Measurements from ENCODE around the gene NUDT16. TPM values are rescaled to one million over a fixed set of nuclear protein-coding genes. Genes with fewer than 3 reads are reported as not detected.
"Not testable (repeated sequence)": the region's sequence is repeated elsewhere in the genome, so short reads cannot be mapped to it uniquely, and the experiment has no call there.

The NUDT16 gene
- total and polyA plus RNA-seq, 9 of the 15 experiments (the other 6 are each of a cell fraction or from before 2014, with no cell fraction given) = 1.5 to 11.4 (median 7.6) TPM

DNA sequence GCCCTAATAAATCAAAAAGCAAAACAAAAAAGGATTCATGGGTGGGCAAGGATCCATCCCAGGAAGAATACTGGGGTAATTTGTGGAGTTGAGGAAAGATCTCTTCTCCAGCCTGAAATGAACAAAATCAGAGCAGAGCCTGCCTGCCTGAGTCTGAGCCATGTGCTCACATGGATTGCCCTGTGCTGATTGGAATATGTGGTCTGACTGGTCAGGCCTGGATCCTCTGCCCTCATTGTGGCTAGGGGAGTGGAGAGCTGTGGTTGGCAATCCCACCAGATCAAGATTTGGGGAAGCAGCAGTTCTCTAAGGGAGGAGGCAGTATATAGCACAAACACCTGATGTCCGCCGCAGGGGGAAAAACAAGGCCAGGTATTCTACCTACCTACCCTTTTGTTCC, 6.8 kb upstream of the NUDT16 start (continued):
- TF ChIP-seq, protein P1, sequence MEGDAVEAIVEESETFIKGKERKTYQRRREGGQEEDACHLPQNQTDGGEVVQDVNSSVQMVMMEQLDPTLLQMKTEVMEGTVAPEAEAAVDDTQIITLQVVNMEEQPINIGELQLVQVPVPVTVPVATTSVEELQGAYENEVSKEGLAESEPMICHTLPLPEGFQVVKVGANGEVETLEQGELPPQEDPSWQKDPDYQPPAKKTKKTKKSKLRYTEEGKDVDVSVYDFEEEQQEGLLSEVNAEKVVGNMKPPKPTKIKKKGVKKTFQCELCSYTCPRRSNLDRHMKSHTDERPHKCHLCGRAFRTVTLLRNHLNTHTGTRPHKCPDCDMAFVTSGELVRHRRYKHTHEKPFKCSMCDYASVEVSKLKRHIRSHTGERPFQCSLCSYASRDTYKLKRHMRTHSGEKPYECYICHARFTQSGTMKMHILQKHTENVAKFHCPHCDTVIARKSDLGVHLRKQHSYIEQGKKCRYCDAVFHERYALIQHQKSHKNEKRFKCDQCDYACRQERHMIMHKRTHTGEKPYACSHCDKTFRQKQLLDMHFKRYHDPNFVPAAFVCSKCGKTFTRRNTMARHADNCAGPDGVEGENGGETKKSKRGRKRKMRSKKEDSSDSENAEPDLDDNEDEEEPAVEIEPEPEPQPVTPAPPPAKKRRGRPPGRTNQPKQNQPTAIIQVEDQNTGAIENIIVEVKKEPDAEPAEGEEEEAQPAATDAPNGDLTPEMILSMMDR (IDR thresholded peaks at IDR 0.05 in 2 of 3, conservative IDR thresholded peaks at IDR 0.05 in 1 of 3; ENCODE audit: insufficient read depth in 2 of 3, low read depth in 1 of 3, low read length in 3 of 3) = no peak
- TF ChIP-seq MECOM (CRISPR knock-in tag; IDR thresholded peaks at IDR 0.05) (no peak), TAF15 (IDR thresholded peaks at IDR 0.05; ENCODE audit: low read depth, low read length) (no peak), ZNF24 (IDR thresholded peaks at IDR 0.05) (no peak), GTF2A2 (tag; IDR thresholded peaks at IDR 0.05) (no peak), PML (IDR thresholded peaks at IDR 0.05; ENCODE audit: low read length) (no peak), ZNF695 (CRISPR knock-in tag; IDR thresholded peaks at IDR 0.05) (no peak), FOXA3 (CRISPR knock-in tag; conservative IDR thresholded peaks at IDR 0.05 in 1 of 2, IDR thresholded peaks at IDR 0.05 in 1 of 2) (no peak), SAFB2 (IDR thresholded peaks at IDR 0.05; ENCODE audit: borderline replicate concordance, low read depth, low read length, severe bottlenecking) (no peak)

DNA sequence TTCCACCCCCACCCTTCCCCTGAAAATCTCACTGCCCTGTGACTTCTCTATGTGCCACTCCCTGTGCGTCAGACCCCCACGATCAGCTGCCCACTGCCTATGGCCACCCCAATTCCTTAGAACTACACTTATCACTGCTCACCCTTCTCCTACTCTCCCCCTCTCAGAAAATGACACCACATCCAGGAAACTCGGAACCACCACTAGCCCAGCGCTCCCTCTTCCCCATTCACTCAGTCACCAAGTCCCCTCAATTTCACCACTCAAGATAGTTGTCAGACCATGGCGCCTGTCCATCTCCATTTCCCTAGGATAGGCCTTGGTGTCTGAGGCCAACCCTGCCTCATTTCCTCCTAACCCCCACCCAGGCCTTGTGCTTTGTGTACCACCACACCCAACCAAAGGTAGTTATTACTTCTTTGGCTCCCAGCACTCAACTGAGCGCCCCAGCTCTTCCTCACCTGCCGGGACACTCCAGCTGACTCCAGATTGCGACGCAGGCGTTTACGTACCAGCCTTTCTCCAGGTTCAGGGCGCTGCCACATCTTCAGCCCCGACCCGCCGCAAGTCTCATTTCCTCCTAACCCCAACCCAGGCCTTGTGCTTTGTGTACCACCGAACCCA, 641 bp upstream of the NUDT16 start:
- peak overlapping the region; percentile 66 for H3K27ac ChIP-seq (ENCODE audit: extremely low read depth, low read depth, low read length)
- peaks cover 14% of the 10 kb centered on the region; the same call in 2 of the 3 replicates for H3K36me3 ChIP-seq (ENCODE audit: control insufficient read depth, insufficient read depth, low read length)
- intact Hi-C loops (cut with micrococcal nuclease); H3K9me1 ChIP-seq (ENCODE audit: control insufficient read depth, insufficient read depth, low read length); CTCF ChIA-PET (ENCODE audit: low intra/inter-chr PET ratio); FAIRE-seq; H3K9me3 ChIP-seq (replicated peaks; ENCODE audit: control insufficient read depth, insufficient read depth, low read depth, low read length); H4K20me1 ChIP-seq (replicated peaks; ENCODE audit: control insufficient read depth, insufficient read depth, low read length); H3K27me3 ChIP-seq (ENCODE audit: control insufficient read depth in 2 of 2, insufficient read depth in 2 of 2, low read length in 2 of 2); H3K4me1 ChIP-seq (replicated peaks in 1 of 2; ENCODE audit: control insufficient read depth in 2 of 2, insufficient read depth in 2 of 2, low read length in 2 of 2); in situ Hi-C loops (cut with MboI): not testable (repeated sequence)
- peak overlapping the region; percentile 75 to 90 for H3K9ac ChIP-seq (ENCODE audit: insufficient read depth in 1 of 2, low read depth in 2 of 2, low read length in 2 of 2)
- peak overlapping the region; percentile 92 for H2AFZ ChIP-seq (ENCODE audit: low read depth, low read length)
- H3K79me2 ChIP-seq (ENCODE audit: control insufficient read depth, insufficient read depth, low read length) = peaks cover 12% of the 10 kb centered on the region; the same call in 2 of the 3 replicates
- 9% methylated on average over 8 of the region's 16 CpGs for WGBS (ENCODE audit: insufficient coverage, low coverage, missing lambda C conversion rate)
- BruUV-seq (replicated peaks) = TSS peak; percentile 68
- H3K4me2 ChIP-seq (ENCODE audit: insufficient read depth, low read length) = peak overlapping the region; percentile 84
- H3K4me3 ChIP-seq = peak overlapping the region; percentile 82
- POLR2A ChIA-PET = interaction anchor here (0.6 to 1.8 kb wide), 6 partner anchors 14 to 314 kb away, joined by 3 to 8 read pairs (median 4); no protein-coding TSS in a partner anchor
- ATAC-seq (peak; percentile 4), DNase-seq (ENCODE audit: extremely low read depth in 1 of 4, low spot score in 3 of 4) (peak in 1 of 4 experiments; percentile 13)
- TF ChIP-seq C11orf30 (IDR thresholded peaks at IDR 0.05; ENCODE audit: low read depth) (0 out of 2 replicates have a peak, but pooled peaks have one; percentile 22), POLR2B (IDR thresholded peaks at IDR 0.05; ENCODE audit: low read depth, partially characterized antibody) (peak; percentile 58), PHF8 (IDR thresholded peaks at IDR 0.05; ENCODE audit: borderline replicate concordance, low read length) (peak; percentile 54; the same call in 1 of the 2 replicates), POLR2A (conservative IDR thresholded peaks at IDR 0.05) (0 out of 2 replicates have a peak, but pooled peaks have one; percentile 78), PHF20 (IDR thresholded peaks at IDR 0.05; ENCODE audit: partially characterized antibody) (peak; percentile 45), PML (IDR thresholded peaks at IDR 0.05; ENCODE audit: low read length) (peak; percentile 39; the same call in 1 of the 2 replicates)
- TF ChIP-seq, protein P2, sequence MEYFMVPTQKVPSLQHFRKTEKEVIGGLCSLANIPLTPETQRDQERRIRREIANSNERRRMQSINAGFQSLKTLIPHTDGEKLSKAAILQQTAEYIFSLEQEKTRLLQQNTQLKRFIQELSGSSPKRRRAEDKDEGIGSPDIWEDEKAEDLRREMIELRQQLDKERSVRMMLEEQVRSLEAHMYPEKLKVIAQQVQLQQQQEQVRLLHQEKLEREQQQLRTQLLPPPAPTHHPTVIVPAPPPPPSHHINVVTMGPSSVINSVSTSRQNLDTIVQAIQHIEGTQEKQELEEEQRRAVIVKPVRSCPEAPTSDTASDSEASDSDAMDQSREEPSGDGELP (CRISPR knock-in tag; IDR thresholded peaks at IDR 0.05; ENCODE audit: borderline replicate concordance) = peak; percentile 13; the same call in 1 of the 2 replicates

Data from K562 (cell line).